ENCODE data around the gene PITPNM2.

DNA sequence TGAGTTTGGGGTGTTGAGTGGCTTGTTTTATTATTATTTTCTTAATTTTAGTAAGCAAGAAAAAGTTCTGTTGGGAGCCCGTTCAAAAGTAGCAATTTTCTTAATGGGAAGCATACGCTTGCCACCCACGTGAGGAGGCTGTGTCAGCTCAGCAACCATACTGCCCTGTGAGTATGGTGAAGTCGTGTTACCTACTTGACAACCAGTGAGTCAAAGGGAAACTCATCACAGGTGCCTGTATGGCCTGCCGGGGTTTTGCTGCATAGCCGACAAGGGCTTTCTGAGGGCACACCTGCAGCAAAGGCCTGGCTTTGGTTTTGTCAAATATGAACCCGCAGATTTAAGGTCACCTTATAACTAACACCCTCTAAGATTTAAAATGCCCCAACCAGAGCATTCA, 31.1 kb downstream of the PITPNM2 start:
- TF ChIP-seq POLR2A (IDR thresholded peaks at IDR 0.05) = no peak
- TF ChIP-seq, protein P1, sequence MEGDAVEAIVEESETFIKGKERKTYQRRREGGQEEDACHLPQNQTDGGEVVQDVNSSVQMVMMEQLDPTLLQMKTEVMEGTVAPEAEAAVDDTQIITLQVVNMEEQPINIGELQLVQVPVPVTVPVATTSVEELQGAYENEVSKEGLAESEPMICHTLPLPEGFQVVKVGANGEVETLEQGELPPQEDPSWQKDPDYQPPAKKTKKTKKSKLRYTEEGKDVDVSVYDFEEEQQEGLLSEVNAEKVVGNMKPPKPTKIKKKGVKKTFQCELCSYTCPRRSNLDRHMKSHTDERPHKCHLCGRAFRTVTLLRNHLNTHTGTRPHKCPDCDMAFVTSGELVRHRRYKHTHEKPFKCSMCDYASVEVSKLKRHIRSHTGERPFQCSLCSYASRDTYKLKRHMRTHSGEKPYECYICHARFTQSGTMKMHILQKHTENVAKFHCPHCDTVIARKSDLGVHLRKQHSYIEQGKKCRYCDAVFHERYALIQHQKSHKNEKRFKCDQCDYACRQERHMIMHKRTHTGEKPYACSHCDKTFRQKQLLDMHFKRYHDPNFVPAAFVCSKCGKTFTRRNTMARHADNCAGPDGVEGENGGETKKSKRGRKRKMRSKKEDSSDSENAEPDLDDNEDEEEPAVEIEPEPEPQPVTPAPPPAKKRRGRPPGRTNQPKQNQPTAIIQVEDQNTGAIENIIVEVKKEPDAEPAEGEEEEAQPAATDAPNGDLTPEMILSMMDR (IDR thresholded peaks at IDR 0.05) = no peak
